Epithelial cell of proximal tubule (primary cell): ENCODE results near the gene ARHGEF26. TPM values are rescaled to one million over a fixed set of nuclear protein-coding genes. Genes with fewer than 3 reads are reported as not detected.

Experiments
- DNase-seq: peaks from one replicate; pipeline ENCODE4 v3.0.0-alpha.2; 2011; ENCODE audit warnings: low read depth
- H3K4me3 ChIP-seq: 2 replicates; pipeline ENCODE4 v1.5.1; 2011; ENCODE audit warnings: low read depth, mild to moderate bottlenecking, low read length
- CTCF ChIP-seq: conservative IDR thresholded peaks from 2 replicates; pipeline ENCODE4 v1.5.1; 2012; ENCODE audit warnings: low read depth, mild to moderate bottlenecking, low read length
- total RNA-seq: library from RNA; depleted of rRNA; stranded (reverse); fragments of >200 nt; gene quantifications from 2 replicates; pipeline ENCODE4 v1.2.3, GENCODE V29; 2015

Gene ARHGEF26
- total RNA-seq, 1 donor from 2014 or later, result 2.9 TPM

- H3K4me3 ChIP-seq, result no peak overlapping the region
- DNase-seq, result no peak
- no peak for TF ChIP-seq CTCF
Measured at GRCh38 chr3:154184582-154184981, 63.4 kb downstream of the ARHGEF26 start.

- no peak for DNase-seq
- no peak for TF ChIP-seq CTCF
Measured at GRCh38 chr3:154188437-154188836, 67.2 kb downstream of the ARHGEF26 start.

GRCh38 chr3:154188846-154189245, 67.7 kb downstream of the ARHGEF26 start:
- DNase-seq, result no peak
- TF ChIP-seq CTCF, result no peak
- H3K4me3 ChIP-seq, result no peak overlapping the region

More at GRCh38 chr3:154188437-154188836, 67.2 kb downstream of the ARHGEF26 start:
- no peak overlapping the region for H3K4me3 ChIP-seq

- DNase-seq, result no peak
Measured at GRCh38 chr3:154191520-154191919, 70.3 kb downstream of the ARHGEF26 start.

GRCh38 chr3:154192225-154192624, 71.0 kb downstream of the ARHGEF26 start:
- TF ChIP-seq CTCF, result no peak
- DNase-seq, result no peak
- no peak overlapping the region for H3K4me3 ChIP-seq

More at GRCh38 chr3:154191520-154191919, 70.3 kb downstream of the ARHGEF26 start:
- no peak for TF ChIP-seq CTCF
- no peak overlapping the region for H3K4me3 ChIP-seq

GRCh38 chr3:154193000-154193615, 71.9 kb downstream of the ARHGEF26 start:
- TF ChIP-seq CTCF, result no peak
- DNase-seq, result no peak
- no peak overlapping the region for H3K4me3 ChIP-seq

- DNase-seq, result no peak
- no peak for TF ChIP-seq CTCF
- no peak overlapping the region for H3K4me3 ChIP-seq
Measured at GRCh38 chr3:154194877-154195276, 73.7 kb downstream of the ARHGEF26 start.
